GM12892 (cell line): ENCODE data around the gene DUSP12.

Experiments
- POLR2A ChIP-seq: IDR thresholded peaks from 2 replicates; pipeline ENCODE4 v1.6.1; 2011; ENCODE audit warnings: low read depth, low read length, control low read depth
- POLR2AphosphoS5 ChIP-seq: IDR thresholded peaks from 2 replicates; pipeline ENCODE4 v1.6.1; 2011; ENCODE audit warnings: low read depth, low read length, control low read depth
- TAF1 ChIP-seq: IDR thresholded peaks from 2 replicates; pipeline ENCODE4 v1.6.1; 2011; ENCODE audit warnings: low read depth, mild to moderate bottlenecking, control low read depth, low read length, borderline replicate concordance

DNA sequence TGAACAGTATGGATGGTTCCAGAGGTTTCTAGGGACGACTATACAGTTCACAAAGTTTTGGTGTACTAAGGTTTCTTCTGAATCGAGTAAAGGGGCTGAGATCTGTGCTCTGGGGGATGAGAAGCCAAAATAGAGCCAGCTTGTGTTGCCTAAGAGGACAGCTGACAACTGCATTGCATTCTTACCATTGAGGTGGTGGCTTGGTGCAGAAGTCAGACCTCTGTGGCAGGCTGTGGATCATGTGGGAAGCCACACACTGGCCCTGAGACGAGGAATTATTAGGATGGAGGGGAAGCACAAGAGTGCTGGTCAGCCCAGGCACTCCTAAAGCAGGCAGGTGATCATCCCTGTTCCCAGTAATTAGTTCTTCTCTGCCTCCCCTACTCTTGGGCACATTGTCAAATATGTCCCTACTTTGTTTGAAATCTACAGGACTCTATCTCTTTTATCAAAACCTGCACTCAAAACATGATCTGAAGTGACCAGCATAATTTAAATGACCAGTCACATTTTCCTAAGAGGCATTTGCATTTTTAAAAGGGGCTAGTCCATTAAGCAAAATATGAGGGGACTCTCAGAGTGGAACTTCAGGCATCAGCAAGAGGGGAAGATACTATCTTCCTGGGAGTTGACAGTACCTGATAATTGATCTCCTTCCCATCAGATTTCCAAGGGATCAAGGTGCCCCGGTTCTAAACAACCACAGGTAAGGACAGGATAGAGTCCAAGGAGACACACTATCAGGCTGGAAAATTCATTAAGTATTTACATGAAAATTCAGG lies 28.4 kb upstream of the DUSP12 start, which contains the start of gene FCRLB:
- TF ChIP-seq POLR2AphosphoS5 (no peak), POLR2A (no peak), TAF1 (no peak)
